GM19193 (cell line): Measurements from ENCODE around the gene C12orf56.

Source experiments
- POLR2A ChIP-seq: IDR thresholded peaks from 4 replicates; pipeline ENCODE4 v1.6.1; 2011; ENCODE audit not compliant: insufficient read depth, insufficient read length; ENCODE audit errors: extremely low read depth

The C12orf56 gene

DNA sequence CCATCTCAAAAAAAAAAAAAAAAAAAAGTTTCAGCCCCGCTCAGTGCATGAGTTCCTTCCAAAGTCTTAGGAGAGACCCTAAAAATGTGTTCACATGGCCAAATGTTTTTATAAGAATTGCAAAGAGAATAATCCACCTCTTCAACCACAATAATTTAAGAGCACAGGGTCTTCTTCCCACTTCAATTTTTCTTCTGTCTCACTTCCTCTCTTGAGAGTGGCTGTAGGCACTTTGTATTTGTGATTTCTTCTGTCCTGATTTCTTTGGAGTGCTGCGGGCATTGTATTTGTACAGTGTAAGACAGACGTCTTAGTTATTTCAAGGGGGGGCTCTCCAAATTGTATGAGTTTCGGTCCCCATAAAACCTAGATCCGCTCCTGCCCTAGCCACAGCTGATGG lies 58.3 kb downstream of the C12orf56 start:
- no peak for TF ChIP-seq POLR2A

DNA sequence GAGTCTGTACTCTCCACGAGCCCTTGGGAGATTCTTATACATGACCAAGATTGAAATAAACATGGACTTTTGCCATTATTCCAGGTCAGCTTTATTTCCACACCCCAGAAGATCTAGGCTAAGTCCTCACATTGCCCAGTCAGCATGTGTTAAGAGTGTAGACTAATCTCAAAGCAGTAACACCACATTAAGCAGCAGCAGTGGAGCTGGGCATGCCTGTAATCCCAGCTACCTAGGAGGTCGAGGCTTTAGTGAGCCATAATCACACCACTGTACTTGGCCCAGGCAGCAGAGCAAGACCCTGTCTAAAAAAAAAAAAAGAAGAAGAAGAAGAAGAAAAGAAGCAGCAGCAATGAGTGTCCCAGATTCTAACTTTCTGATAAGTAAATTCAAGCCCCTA lies 65.5 kb downstream of the C12orf56 start:
- no peak for TF ChIP-seq POLR2A

DNA sequence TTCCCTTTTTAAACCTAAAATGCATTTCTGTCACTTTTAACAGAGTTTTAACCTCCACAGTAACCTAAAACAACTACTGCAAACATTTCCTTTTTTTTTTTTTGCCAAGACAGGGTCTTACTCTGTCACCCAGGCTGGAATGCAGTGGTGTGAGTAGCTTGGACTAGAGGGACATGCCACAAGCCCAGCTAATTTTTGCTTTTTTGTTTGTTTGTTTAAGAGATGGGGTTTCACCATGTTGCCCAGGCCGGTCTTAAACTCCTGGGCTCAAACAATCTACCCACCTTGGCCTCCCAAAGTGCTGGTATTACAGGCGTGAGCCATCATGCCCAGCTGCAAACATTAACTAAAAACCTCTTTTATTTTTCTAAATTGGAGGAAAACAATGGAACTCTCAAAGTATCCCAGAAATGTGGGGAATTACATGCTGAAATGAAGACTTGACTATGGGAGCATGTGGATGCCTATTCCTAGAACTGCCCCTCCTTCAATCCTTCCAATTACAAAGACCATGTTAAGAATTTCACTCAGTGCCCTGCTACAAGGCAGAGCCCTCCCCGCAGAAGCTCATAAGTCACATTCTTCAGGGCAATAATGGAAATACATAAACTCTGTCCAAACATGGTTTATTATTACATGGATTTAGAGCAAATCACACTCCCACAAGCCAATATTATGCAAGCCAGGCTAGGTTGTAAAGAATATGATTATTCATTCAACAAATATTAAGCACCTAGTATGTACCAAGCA lies 66.9 kb downstream of the C12orf56 start:
- TF ChIP-seq POLR2A, result no peak

DNA sequence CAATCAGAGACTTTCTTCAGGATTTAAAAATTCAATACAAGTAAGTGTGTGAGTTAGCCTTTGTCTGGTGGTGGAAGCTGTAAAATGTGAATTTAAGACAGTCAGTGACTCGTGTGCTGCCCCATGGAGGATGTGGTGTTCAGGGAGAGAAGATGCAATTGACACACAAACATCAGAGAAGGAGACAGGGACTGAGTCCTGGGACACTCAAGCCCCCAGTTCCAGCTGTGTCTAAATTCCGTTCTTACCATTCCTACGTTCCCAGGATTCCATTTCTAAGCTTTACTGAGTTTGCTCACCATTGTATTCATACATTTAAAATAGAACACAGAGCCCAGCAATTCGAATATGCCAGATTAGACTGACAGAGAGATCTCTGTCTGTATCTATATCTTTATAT lies 67.6 kb downstream of the C12orf56 start:
- TF ChIP-seq POLR2A, result no peak

DNA sequence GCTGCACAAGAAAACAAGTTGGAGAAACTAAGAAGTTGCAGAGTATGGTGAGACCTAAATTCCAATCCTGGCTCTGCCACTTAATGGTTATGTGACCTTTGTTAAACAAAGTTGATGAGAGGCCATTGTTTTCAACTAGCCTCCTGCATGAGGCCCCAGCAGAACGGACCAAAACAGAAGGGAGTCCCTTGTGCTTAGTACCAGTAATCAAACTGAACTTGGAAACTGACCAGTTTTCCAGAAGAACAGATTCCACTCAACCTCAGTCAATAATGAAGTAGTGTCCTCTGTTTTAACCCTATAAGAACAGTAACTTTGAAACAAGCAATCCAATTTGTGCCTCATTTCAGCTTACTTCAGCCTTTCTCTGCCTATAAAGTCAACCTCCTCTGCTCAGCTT lies 69.9 kb downstream of the C12orf56 start:
- no peak for TF ChIP-seq POLR2A

DNA sequence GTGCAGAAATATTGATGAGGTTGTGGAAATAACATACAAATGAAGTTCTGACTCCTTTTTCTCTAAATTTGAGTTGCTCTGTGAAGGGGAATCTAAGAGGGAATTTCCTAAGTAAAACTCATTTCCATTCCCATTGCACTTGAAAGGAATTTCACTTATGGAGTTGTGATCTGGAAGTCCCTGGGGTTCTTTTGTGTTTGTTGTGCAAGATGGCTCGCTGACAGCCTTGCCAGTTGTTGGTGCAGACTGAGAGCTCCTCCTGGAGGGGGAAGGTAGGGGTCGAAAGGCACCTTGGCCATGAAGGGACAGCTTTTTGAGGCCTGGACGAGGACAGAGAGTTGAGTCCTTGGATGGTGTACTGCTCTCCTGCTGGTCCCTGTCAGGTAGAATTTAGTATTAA lies 72.0 kb downstream of the C12orf56 start:
- TF ChIP-seq POLR2A, result no peak

DNA sequence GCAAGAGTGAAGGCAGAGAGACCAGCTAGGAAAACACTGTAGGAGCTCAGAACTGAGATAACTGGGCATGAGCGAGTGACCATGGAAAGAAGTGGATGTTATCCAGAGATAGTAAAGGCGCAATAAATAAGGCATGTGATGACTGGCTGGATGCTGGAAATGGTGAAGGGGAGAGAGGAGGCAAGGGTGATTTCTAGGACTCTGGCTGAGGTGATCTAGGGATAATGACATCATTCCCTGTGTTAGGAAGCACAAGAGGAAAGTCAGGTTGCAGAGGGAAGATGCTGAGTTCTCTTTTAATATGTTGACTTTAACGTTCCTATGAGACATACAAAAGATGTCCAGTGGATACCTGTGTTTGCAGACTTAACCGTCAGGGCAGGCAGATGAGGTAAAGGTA lies 78.7 kb downstream of the C12orf56 start:
- no peak for TF ChIP-seq POLR2A

DNA sequence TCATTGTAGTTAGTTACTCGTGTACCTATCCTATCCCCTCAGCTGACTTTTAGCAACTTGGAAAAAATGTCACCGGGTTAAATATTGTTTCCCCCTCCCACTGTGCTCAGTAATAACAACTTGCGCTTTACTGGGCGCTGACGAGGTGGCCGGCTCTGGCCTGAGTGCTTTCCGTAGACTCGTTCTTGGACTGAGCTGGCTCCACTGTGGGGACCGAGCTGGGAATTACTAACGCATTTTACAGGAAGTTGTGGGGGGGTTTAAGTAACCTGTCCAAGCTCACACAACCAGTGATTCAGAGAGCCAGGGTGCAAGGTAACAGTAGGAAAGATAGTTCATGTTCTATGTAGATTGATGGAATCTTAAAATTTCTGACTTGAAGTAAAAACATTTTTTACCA lies 86.0 kb downstream of the C12orf56 start:
- no peak for TF ChIP-seq POLR2A

DNA sequence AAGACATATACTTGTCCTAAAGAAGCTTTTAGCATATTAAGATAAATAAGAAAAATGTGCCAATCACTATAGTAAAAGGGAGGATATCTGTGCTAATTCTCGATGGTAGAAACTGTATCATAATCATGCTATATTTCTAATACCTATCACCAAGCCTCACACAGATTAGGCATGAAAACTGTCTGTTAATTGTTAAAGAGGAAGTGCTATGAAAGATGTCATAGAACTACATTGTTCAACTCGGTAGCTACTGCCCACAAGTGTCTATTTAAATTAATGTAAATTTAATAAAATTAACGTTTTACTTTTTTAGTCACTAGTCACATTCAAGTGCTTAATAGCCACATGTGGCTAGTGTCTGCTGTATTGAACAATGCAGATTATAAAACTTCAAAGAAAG lies 90.9 kb downstream of the C12orf56 start:
- TF ChIP-seq POLR2A, result no peak

DNA sequence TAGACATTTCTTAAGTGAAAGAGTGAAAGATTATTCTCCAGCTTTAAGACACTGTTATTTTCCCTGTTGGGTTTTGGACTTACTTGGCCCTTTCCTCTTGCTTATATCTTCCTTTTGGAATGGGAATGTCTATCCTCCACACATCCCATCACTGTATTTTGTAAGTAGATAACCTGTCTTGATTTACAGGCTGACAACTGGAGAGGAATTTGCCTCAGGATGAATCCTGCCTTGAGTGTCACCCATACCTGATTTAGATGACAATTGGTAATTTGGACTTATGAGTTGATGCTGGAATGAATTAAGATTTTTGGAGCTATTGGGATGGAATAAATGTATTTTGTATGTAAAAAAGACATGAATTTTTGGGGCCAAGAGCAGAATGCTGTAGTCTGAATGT lies 94.3 kb downstream of the C12orf56 start:
- no peak for TF ChIP-seq POLR2A

DNA sequence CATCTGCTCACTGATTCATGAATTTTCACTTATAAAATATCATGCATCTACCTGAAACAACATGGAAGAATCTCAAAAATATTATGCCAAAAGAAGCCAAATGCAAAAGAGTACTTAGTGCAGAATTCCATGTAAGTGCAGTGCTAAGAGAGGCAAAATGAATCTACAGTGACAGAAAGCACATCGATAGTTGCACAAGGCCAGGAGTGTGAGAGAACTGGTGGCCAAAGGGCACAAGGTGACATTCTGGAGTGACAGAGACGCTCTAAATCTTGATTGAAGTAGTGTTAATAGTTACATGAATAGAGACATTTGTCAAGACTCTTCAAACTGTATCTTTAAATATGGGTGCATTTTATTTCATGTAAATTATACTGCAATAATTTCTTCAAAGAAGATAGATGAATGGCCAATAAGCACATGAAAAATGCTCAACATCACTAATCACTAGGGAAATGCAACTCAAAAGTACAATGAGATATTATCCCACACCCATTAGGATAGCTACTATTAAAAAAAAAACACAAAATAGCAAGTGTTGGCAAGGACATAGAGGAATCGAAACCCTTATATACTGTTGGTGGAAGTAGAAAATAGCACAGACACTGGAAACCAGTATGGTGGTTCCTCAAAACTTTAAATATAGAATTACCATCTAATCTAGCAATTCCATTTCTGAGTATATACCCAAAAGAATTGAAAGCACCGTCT lies 96.7 kb downstream of the C12orf56 start:
- no peak for TF ChIP-seq POLR2A

DNA sequence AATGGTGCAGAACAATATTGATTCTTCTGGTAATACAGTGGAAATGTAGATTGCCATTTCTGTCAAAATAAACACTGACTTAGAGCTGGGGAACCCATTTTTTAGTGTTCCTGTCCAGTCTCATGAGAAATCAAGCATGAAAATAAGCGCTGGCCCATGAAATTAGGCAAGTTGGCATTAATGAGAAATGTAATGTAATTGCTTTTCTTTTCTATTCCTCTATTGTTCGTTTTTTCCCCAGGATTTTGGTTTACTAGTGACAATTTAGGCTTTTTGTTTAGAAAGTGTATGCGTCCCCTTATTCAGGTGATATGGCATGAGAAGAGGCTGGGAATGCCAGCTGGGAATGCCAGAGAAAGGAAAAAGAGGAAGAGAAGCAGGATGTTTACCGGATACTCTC lies 104.0 kb downstream of the C12orf56 start:
- no peak for TF ChIP-seq POLR2A

DNA sequence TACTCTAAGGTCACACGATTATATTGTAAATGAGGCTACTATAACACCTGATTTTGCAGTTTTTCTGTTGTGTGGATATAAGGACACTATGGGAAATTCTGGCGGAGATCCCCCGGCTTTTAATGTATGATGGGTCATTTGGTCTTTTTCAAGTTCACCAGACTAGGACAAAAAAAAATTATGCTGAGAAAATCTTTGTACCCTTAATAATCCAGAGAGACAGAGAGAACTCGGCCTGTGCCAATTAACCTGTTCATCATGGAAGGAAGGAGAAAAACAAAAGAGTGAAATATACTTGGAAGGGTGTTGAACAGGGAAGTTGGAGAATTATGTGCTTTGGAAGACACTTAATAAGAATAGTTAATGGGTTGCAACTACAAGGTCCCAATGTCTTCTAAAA lies 106.3 kb downstream of the C12orf56 start:
- no peak for TF ChIP-seq POLR2A

DNA sequence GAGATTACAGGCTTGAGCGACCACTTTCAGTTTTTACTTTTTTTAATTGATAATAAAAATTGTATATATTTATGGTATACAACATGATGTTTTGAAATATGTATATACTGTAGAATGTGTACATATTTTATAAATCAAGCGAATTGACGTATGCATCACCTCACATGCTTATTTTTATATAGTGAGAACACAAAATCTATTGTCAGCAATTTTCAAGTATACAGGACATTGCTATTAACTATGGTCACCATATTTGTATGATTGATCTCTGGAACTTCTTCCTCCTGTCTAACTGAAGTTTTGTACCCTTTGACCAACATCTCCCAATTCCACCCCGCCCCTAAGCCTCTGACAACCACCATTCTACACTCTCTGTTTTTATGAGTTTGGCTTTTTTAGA lies 112.1 kb downstream of the C12orf56 start:
- no peak for TF ChIP-seq POLR2A

DNA sequence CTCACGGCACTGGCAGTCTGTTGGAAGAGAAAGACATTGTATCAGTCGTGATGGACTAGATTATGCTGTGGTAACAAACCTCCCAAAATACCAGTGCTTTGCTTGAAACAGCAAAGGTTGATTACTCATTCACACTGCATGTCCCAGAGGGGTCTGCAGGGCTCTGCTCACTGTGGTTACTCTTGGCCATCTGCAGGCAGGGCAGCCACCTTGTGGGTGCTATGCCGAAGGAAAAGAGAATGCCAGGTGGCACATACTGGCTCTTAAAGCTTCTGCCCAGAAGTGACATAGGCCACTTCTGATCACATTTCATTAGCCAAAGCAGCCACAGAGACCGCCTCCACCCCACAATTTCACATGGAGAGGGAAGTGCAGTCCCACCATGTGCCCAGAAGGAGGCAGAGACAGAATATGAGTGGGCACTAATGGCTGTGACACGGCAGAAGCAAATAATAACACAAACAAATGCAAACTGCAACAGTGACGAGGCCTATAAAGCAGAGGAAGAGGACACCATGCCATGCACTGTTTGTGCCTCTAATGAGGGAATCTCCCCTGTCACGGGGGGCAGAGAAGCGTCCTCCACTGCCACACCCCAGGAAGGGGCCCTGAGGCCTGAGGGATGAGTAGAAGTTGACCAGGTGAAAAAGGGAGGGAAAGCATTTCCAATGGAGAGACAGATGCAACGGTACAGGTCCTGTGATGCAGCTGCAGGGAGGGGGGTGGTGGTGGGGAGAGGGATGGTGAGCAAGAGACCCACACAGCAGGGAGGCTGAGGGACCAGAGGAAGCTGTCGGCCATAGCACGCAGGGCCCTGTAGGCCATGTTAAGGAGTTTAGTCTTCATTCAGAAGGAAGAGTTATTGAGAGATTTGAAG lies 116.8 kb downstream of the C12orf56 start:
- TF ChIP-seq POLR2A, result no peak
